GM10248 (cell line): ENCODE measurements around the gene ADH6.

ENCODE experiments used
- CTCF ChIA-PET: fragments of 300-600 bp; sonication (Branson Sonifier 250); formaldehyde crosslinking; extraction: SDS; loops from one replicate; lab custom pipeline; 2021; ENCODE audit warnings: antibody characterized with exemption; lab: Yijun Ruan, JAX
- POLR2A ChIA-PET: fragments of 350-650 bp; sonication (Branson Sonifier 250); formaldehyde crosslinking; extraction: SDS; loops from one replicate; lab custom pipeline; 2020; ENCODE audit warnings: antibody characterized with exemption; lab: Yijun Ruan, JAX
- DNase-seq: peaks from one replicate; pipeline ENCODE4 v3.0.0; 2012; ENCODE audit errors: extremely low spot score
- CTCF ChIP-seq: IDR thresholded peaks from 2 replicates; pipeline ENCODE4 v1.5.1; 2012; ENCODE audit warnings: mild to moderate bottlenecking, low read depth; ENCODE audit errors: extremely low read depth, missing control alignments, control extremely low read depth

ADH6 gene

GRCh38 chr4:99221980-99222379 is 2.9 kb upstream of the ADH6 start:
- POLR2A ChIA-PET, result no interaction called here
- CTCF ChIA-PET, result no interaction called here
- DNase-seq, result no peak
- TF ChIP-seq CTCF, result no peak

GRCh38 chr4:99219479-99219878 is 433 bp upstream of the ADH6 start:
- ChIA-PET CTCF (interaction anchor here (1.2 kb wide), 1 partner anchor 13 kb away, joined by 3 read pairs; no protein-coding TSS in a partner anchor), POLR2A (no interaction called here)
- DNase-seq, result no peak
- TF ChIP-seq CTCF, result no peak

GRCh38 chr4:99215521-99215920 is 3.5 kb downstream of the ADH6 start:
- POLR2A ChIA-PET, result no interaction called here
- no peak for DNase-seq
- TF ChIP-seq CTCF, result no peak
- CTCF ChIA-PET, result interaction anchor here (1.5 kb wide), 1 partner anchor 20 kb away, joined by 3 read pairs; no protein-coding TSS in a partner anchor

GRCh38 chr4:99210789-99211188 is 8.3 kb downstream of the ADH6 start:
- CTCF ChIA-PET, result interaction anchor here (2.2 kb wide), 1 partner anchor 11 kb away, joined by 7 read pairs; no protein-coding TSS in a partner anchor
- POLR2A ChIA-PET, result no interaction called here
- no peak for TF ChIP-seq CTCF
- DNase-seq, result no peak

- ChIA-PET POLR2A (no interaction called here), CTCF (interaction anchor here (2.2 kb wide), 1 partner anchor 10 kb away, joined by 7 read pairs; no protein-coding TSS in a partner anchor)
- TF ChIP-seq CTCF, result no peak
- no peak for DNase-seq
These were observed 9.4 kb downstream of the ADH6 start for GRCh38 chr4:99209671-99210070.

- TF ChIP-seq CTCF, result no peak
- POLR2A ChIA-PET, result no interaction called here
These were observed 10.3 kb downstream of the ADH6 start for GRCh38 chr4:99208719-99209075.

More at GRCh38 chr4:99208719-99209075, 10.3 kb downstream of the ADH6 start:
- CTCF ChIA-PET, result no interaction called here
- DNase-seq, result no peak
